Measurements from ENCODE around the gene DCANP1.

Gene DCANP1

DNA sequence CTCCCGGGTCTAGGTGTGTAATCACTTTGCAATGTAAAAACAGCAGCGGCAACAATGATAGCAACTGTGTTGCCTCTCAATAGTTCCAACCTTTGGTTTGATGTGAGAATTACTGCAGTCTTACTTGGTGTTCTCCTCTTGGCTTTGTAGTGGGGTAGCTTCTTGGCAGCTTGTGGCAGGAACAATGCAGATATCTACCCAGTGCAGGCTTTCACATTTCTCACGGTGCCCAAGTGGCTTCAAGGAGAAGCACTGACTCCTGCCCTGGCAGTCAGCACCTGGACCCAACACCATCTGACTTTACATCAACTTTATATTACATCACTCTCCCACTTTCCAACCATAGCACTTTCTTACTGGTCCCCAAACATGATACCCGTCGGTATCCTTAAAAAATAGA, 33.4 kb upstream of the DCANP1 start:
- no peak for DNase-seq (ENCODE audit: low spot score)

DNA sequence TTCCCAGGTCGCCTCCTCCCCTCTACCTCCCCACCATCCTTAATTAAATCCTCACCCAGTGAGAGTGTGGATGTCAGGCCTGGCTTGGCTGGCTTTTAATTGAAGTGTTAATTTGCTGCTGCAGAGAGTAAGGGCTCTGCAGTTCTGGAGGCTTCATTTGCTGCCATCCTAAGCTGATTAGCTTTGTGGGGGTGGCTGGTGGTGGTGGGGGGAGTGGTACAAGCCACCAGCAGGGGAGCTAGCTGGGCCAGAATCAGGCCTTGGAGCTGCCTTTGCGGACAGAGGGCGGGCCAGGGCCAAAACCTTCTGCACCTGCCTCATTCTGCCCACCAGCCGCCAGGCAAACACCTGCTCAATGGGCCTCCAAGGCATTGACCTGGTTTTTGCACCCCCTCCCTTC, 31.8 kb upstream of the DCANP1 start:
- peak; percentile 80 for DNase-seq (ENCODE audit: low spot score)

DNA sequence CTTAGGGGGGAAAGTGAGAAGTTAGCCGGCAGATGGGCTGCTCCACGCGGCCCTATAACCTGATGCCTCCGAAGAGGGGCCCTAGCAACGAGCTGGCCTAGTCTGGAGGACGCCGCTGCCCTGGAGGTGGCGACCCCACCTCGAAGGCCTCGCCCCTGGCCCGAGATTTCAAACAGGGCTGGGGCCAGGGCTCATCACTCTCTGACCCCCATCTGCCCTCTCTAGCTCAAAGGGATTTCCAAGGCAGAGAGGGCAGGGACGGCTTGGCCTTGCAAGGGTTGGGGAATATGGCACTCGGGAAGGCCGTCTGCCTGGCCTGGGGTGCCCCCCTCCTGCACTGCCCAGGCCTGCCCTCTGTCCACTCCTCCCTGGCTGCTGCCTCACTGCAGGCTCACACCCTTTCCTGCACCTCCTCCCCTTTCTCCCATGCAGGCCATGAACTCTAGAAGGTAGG, 30.5 kb upstream of the DCANP1 start:
- DNase-seq (ENCODE audit: low spot score): no peak

DNA sequence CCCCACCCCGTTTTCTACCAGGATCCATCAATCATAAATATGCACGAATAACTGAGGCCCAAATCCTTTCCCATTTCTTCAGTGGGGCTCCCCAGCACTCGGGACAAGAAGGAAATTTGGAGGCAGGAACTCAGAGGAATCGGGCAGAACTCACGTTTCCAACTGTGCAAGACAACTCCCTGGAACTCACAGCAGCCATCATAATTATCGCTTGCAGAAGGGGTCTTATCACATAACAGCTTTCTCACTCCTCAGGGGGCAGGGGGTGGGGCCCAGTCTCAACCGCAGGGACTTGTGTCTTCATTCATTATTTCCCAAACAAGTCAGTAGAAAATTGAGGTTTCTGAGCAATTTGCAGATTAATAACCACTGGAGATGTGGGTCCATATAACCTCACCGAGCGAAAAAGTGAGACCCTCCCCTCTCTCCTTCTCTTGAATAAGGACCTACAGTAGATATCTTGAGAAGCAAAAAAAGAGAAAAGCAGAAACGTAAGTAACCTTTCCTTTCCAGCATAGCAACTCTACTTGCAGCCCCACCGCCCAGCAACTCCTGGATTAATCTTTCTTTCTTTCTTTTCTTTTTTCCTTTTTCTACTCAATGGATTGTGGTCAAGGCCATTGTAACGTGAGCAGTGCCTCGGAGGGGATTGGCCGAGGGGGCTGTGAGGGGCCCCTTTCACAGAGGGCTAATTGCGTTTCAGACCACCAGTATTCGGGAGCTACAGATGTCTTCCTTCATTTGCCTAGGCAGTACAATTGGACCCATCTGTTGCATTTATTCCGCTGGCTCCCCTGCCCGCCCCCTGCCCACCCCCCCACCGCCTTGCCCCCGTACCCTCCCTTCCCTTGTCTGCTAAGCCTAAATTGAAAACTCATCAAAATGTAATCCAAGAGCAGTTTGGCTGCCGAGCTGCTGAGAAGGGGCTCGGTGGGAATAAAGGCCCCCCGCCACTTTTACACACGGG, 29.8 kb upstream of the DCANP1 start:
- DNase-seq (ENCODE audit: low spot score): no peak

DNA sequence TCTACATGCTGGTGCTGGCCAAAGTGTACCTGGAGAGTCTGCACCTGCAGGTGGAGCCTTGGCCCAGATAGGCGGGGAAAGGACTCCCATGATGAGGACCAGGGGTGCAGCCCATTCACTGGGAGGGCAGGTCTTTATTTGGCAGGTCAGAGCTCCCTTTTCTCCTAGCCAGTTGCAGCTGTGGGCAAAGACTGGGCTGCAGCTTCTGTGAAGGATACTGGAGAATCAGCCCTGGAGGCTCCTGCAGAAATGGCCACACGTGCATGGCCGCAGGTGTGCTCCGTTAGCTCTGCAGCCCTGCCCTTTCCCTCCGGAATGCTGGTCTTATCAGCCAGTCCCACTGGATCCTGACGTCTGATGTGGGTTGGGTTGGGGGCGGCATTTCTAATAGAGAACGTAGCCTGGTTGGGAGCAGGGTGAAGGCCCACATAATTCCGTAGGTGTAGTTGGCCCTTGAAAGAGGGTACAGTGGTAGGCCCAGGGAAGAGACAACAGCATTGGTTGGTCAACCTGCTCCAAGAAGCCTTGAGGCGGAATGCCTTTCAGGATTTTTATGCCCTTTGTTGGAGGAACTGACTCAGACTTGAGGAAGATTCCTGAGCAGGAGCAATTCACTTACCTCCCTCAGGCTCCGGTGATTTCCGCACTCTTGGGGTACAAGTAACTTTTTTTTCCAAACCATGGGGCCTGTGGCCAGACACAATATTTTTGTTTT, 27.0 kb upstream of the DCANP1 start:
- DNase-seq (ENCODE audit: low spot score): no peak

DNA sequence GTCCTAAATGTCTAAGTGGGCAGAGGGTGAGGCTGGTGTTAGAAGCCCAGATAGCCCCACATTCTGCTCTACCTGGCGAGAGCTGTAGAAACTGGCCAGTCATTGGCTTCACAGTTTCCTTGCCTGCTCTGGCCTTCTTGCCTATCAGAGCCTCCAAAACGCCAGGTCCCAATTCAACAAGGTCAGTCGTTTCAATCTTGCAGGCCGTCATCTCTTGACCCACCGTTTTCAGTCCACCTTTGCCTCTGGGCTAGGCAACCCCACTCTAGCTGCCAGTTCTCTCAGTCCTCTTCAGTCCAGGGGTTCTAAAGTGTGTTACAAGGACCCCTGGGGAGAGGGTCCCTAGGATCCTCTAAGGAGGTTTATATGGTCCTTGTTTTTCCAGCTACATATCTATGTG, 25.0 kb upstream of the DCANP1 start:
- no peak for DNase-seq (ENCODE audit: low spot score)

DNA sequence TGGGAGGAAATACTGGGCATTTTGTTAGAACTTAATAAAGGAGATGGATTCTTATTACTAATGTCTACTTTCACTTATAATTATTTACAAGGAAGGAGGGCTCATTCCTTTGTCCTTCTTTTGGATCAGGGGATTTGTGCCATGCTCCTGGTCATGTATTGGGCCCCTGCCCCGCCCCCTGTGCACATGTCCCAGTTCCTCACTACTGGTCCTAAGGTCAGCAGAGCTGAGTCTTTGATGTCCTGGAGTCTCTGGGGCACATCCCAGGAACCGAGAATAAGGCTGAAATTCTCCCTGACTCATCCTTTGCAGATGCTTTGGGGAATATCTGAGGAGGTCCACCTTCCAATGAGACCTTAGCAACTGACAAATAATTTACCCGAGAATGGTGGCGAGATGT, 24.6 kb upstream of the DCANP1 start:
- no peak for DNase-seq (ENCODE audit: low spot score)

DNA sequence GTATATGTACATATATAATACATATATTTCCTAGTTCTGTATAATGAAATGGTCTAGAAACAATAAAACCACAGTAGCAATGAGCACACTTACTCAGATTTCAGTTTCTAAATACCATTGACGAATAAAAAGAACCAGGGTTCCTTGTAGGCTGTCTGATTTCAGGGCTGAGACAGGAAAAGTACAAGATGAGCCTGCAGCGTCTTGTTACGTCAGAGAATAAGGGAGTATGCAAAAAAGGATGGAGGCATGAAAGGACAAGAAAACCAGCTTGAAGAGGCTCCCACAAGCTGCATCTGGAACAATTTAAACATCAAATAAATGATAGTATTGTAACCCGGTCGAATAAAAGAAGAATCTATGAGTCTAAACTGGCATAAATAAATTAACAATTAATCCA, 22.8 kb upstream of the DCANP1 start:
- no peak for DNase-seq (ENCODE audit: low spot score)

DNA sequence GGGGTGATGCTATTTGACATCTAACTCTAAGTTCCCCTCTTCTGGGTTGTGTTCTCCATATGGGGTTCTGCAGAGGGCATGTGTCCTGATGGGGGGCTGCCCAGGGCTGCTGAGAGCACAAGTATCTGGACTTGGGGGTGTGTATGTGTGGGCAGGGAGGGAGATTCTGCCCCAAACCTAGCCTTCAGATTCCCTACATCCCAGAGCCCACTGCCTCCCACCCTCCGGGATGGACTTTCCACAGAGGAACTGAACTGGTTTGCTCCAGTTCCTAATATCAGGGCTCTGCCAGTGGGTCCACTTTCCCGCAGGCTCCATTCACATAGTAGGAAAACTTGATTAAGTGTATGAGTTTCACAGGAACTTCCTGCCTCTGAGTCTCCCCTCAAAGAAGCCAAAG, 21.4 kb upstream of the DCANP1 start:
- DNase-seq (ENCODE audit: low spot score): no peak

DNA sequence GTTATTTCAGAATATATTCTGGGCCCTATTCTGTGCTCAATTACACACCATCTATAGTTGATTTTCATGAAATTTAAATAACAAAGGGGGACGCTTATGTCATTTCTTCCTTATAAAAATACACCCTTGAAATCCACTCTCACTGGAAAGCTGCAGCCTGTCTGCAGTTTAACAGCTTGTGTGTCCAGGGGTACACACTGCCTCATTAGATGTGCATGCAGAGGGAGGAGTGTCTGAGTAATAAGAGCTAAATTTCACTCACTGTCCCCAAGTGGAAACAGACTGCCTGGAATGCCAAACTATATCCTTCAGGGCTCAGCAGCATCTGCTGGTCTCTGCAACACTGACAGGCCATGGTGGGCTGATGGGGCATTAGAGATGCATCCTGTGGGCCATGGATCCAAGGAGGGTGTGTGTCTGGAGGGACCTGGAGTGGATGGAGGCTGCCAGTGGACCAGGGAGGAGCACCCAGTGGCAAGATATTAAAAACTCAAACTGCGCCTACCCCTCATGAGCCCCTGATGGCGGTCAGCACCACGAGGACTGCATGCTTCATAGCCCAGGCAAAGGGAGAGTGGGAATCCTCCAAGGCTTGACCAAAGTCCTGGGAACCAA, 20.8 kb upstream of the DCANP1 start:
- DNase-seq (ENCODE audit: low spot score): no peak

DNA sequence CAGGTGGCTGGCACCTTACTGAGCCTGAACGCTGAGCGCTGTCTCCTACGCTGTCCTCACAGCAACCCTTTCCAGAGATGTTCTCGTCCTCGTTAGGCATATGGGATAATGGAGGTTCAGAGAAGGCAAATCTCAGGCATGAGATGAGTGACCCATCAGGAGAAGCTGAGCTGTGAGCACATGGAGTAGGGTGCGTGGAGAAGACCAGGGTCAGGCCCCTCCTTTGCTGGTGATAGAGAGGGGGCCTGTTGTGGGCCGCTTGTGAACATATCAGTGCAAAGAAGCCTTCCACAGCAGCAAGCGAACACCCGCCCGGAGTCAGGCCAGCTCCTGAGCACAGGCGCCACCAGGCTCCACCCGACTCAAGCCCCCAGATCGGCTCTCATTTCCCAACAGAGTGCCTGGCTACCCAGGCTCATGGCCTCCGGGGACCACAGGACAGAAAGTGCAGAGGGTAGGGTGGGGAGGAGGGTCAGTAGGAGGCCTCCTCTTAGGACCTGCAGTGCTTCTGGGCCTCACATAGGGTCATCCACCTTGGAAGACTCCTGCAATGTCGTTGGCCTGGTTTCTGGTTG, 20.0 kb upstream of the DCANP1 start:
- no peak for DNase-seq (ENCODE audit: low spot score)

DNA sequence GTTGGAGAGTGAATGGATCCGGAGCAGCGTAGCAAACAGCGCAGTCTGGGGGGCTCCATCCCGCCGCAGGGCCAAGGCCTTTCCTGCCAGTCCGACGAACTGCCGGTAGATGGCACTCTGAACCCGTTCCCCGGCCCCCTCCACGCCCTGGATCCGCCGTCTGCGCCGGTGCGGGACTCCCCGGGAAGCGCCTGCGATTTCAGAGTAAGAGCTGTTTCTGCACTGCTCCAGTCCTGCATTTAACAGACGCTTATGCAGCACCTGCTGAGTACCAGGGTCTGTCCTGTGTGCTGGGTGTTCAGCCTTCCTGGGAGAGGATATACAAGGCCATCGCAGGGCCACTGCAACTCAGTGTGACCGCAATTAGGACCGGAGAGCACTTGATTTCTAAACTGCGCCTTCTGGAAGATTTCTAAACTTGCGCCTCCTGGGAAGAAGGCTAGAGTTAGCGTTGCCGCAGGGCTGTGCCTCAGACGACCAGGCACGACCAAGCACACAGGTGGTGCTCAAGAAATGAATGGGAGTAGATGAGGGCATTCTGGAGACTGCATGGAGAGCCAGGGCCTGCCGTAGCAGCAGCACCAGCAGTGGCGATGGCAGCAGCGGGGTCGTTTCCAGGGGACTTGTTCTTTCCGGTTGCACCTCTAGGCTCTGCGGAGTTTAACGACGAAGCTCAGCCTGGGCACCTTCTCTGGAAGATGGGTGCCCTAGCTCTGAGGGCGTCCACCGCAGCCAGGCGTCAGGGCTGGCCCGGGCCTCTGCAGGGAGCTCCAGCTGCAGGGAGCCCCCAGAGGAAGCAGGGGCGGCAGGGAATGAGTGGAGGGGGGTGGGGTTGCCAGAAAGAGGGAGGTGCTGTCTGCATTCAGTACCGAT, 19.3 kb upstream of the DCANP1 start:
- peak; percentile 94 for DNase-seq (ENCODE audit: low spot score)

DNA sequence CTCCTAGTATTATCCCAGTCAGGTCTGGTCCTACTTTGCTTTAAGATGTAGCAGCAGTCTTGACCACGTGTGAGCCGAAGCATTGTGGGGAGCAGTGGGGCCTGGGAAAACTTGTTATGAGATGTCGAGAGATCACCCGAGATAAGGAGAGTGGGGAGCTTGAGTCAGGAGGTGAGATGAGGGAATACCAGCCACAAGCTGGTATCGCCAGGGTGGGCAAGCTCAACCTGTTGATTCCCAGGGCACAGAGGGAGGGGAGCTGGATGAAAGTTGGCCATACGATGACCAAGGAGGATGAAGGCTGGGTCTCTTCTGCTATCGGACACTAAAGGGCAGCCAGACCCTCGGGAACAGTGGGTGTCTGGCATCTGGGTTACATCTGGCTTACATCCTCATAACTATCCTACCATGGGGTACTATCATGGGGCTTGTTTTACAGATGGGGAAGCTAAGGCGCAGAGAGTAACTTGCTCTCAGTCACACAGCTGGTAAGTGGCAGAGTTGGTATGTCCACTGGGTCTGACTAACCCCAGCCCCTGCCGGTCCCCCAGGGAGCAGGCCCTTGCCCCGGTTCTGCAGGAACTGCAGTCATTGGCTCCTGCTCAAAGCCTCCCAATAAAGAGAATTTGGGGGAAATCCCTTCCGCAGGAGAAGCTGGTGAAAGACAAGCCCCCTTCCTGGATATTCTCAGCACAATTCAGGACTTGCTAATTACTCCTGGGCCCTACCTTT, 18.4 kb upstream of the DCANP1 start:
- DNase-seq (ENCODE audit: low spot score): no peak

DNA sequence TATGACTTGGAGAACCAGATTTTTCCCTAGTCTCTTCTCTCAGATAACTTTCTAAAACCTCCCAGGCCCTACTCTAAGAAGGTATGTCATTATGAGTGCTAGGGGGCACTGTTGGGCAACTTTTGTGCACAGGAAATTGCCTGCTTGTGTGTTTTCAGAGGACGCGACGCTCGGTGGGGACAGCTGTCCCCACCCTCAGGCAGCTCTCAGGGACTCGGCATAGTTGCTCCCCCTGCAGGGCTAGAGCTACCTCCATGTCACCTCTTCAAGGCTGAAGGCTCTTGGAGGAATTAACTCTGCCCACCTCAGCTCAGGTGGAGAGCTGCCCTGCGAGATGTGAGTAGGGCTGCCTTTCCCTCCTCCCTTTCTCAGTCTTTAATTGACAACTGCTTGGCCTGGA, 15.2 kb upstream of the DCANP1 start:
- DNase-seq (ENCODE audit: low spot score): peak; percentile 86

DNA sequence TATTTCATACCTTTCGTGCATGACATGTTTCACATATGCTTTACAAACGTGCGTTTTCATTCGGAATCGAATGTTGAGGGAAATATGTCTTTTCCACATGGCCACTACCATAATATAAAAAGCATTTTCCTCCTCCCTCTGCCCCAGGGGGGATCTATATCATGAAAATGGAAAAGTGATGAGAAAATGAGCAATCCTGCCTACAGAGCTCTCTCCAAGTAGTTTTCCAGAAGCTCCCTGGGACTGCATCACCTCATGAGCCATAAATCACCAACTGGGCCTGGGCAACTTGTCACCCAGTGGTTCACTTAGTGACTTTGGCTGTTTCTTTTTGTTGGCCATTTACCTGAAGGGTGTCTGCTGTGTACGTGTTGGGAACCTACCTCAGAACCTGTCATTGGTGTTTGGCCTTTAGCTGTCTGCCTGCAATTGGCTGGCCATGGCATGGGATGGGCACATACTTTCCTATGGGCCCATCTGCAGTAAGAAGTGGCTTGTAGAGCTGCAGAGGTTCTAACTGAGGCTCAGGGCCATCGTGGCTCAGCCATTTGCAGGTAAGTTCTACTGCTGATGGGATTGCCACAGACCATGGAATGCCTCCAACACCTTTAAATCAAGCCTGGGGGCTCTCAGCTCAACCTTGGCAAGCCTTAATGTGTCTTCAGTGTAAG, 14.5 kb upstream of the DCANP1 start:
- no peak for DNase-seq (ENCODE audit: low spot score)

DNA sequence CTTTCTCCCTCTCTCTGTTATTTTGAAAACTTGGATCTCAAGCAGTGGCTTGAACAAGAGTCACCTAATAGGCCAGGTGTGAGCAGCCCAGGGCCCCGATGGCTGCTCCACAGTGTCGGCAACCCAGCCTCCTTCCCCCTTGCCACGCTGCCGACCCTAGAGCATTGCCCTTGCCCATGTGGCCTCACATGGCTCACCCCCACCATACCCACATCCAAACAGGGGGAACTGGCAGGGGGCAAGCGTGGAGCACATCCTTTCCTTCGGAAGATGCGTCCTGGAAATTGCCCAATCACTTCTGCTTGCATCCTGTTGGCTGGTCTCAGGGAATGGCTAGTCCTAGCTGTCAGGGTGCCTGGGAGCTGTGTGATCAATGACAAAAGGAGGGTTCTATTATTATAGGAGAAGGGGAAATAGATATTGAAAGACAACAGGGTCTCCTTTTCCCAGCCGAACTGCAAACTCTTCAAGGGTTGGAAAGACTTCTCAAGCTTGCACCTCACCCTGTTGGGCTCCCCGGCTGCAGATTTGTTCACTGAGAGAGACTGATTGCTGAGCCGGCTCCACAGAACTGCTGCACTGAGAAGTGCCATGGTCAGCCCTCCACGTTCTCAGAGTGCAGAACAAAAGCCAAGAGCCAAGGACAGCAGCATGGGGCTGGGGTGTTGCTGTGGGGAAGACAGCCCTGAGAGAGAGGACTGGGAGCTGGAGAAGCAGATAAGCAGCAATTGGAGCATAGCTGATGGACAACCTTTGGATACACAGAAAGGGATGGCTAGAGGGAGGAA, 13.3 kb upstream of the DCANP1 start:
- no peak for DNase-seq (ENCODE audit: low spot score)

DNA sequence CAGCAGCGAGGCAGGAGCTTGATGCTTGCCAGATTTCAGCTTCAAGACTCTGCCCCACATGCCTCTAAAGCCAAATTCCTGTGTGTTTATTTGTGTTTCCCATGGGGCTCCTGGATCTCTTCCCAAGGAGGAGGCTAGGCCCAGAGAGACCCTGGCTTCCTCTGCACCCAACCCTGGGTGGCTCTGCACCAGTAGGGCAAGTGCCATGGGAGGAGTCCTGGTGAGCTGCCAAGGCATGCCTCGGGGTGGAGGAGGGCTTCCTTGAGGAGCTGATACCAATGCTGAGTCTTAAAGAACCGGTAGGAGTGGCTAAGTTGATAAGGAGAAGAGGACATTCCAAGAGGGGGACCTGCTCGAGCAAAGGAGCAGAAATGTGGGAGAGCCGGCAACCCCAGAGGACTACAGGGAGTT, 11.8 kb upstream of the DCANP1 start:
- DNase-seq (ENCODE audit: low spot score): no peak

DNA sequence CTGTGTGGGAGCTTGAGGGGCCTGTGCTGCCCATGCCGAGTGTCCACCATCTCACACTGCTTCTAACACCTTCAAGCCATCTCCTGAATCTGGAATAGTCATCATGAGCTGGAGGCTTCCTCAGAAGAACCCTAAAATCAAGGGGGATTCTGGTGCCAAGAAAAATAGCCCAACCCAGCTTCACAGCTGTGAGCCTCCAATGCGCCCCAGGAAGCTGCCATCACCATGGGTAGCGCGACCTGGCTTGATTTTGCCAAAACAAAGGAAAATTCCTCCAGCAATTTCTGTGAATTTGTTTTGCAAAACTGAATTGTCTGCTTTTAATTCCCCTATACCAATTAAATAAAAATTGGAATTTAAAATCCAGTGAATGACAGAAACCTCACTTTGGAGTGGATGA, 11.2 kb upstream of the DCANP1 start:
- no peak for DNase-seq (ENCODE audit: low spot score)

DNA sequence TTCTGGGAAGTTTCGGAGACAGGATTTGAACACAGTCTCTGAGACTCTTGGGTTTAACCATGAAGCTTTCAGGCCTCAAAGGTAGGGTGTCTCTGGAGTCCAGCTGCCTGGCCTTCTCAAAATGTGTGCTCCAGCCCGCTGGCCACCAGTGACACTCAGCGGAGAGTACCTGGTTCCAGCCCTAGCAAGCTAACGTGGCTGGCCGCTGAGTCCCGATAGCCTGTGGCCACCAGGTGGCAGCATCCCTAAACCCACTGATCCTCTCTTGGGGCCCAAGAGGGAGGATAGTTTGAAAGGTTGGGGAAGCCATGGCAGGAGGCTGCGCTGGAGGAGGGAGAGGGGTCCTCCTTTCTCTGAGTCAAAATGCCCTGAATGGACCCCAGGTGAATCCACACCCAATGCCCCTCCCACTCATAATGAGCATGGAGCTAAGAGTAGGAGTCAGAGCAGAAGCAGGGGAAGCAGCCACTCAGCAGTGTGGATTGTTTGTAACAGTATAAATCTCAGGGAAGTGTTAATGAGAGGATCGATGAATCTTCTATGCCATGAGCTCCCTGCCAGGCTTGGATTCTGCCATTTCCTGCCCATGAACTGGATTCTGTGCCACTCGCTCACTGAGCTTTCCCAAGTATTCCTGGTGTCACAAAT, 10.4 kb upstream of the DCANP1 start:
- DNase-seq (ENCODE audit: low spot score): peak; percentile 84

All from D341Med (cell line).